Upper lobe of left lung (tissue), 6 donors: ENCODE data around the gene SLC25A43. TPM values are rescaled to one million over a fixed set of nuclear protein-coding genes. Genes with fewer than 3 reads are reported as not detected.

ENCODE experiments used
- ATAC-seq, 2 donors: fragments of 200-7000 bp; cut with Tn5 transposase; one replicate each; pipeline ENCODE4 v1.9.1; 2022; ENCODE audit warnings: mild to moderate bottlenecking in 2 of 2, moderate library complexity in 2 of 2; ENCODE audit not compliant: low FRiP score in 2 of 2
- DNase-seq, 2 donors: peaks; one replicate each; pipeline ENCODE4 v3.0.0-alpha.2; 2019 to 2020
- H3K27ac ChIP-seq, 4 donors: fragments of 200-600 bp; sonication (generic); one replicate each; pipeline ENCODE4 v1.5.1; 2016 to 2019
- H3K27me3 ChIP-seq, 4 donors: fragments of 200-600 bp; sonication (generic); one replicate each; pipeline ENCODE4 v1.5.1; 2017 to 2019
- H3K36me3 ChIP-seq, 4 donors: fragments of 200-600 bp; sonication (generic); one replicate each; pipeline ENCODE4 v1.5.1; 2016 to 2019
- H3K4me1 ChIP-seq, 4 donors: fragments of 200-600 bp; sonication (generic); one replicate each; pipeline ENCODE4 v1.5.1; 2018 to 2019
- H3K4me3 ChIP-seq, 4 donors: fragments of 200-600 bp; sonication (generic); one replicate each; pipeline ENCODE4 v1.5.1; 2017 to 2019; ENCODE audit warnings: mild to moderate bottlenecking in 2 of 4, moderate library complexity in 1 of 4
- H3K9me3 ChIP-seq, 4 donors: fragments of 200-600 bp; sonication (generic); one replicate each; pipeline ENCODE4 v1.5.1; 2018 to 2019
- CTCF ChIP-seq, 6 experiments: fragments of 450-650 bp in 4 of 6; fragments of 200-600 bp in 2 of 6; sonication (generic) in 2 of 6; IDR thresholded peaks; one replicate each; pipeline ENCODE4 v1.5.1; 2016 to 2019; ENCODE audit warnings: antibody characterized with exemption in 6 of 6
- EP300 ChIP-seq, 4 donors: sonication (generic); formaldehyde crosslinking; IDR thresholded peaks; one replicate each; pipeline ENCODE4 v1.5.1; 2017; ENCODE audit warnings: antibody characterized with exemption in 4 of 4, control low read depth in 2 of 4
- POLR2A ChIP-seq, 4 donors: fragments of 450-650 bp; IDR thresholded peaks; one replicate each; pipeline ENCODE4 v1.5.1; 2016 to 2017; ENCODE audit warnings: antibody characterized with exemption in 4 of 4, mild to moderate bottlenecking in 2 of 4
- POLR2AphosphoS5 ChIP-seq, 2 donors: sonication (generic); formaldehyde crosslinking; IDR thresholded peaks; one replicate each; pipeline ENCODE4 v1.5.1; 2017; ENCODE audit warnings: antibody characterized with exemption in 2 of 2
- WGBS, 2 donors: methylation state at CpG; one replicate each; pipeline ENCODE4 v1.1.5; 2017 to 2018; 5-methylcytosine and 5-hydroxymethylcytosine counted together
- total RNA-seq, 6 donors: library from RNA; depleted of rRNA in 4 of 6; stranded (reverse); fragments of >200 nt in 4 of 6; gene quantifications; one replicate each; pipeline versions ENCODE4 v1.1.0 to v1.2.1, GENCODE V29; 2016 to 2021
- donor health status: DM: no; HTN: no; CAD: no; lungs with moderate emphysema.
- donor health status: DM: no; HTN: yes; CAD: no; lungs with severe emphysema.

The SLC25A43 gene
- total RNA-seq, 6 donors from 2014 or later = 11.2 to 27.8 (median 15.8) TPM

- H3K27ac ChIP-seq = peak overlapping the region; percentile 66 to 89 (median 82)
- 37% methylated on average over 9 of the region's 12 CpGs; no CpG with 5 or more reads in 1 of the 2 donors for WGBS, 2 donors
- peaks cover 0 to 16% (median 0%) of the 10 kb centered on the region in 4 donors for H3K4me1 ChIP-seq
- H3K9me3 ChIP-seq = no peaks in the 10 kb centered on the region
- TF ChIP-seq POLR2A (IDR thresholded peaks at IDR 0.05) (no peak), EP300 (IDR thresholded peaks at IDR 0.05) (no peak), CTCF (IDR thresholded peaks at IDR 0.05) (no peak), POLR2AphosphoS5 (IDR thresholded peaks at IDR 0.05) (no peak)
- H3K36me3 ChIP-seq = no peaks in the 10 kb centered on the region
- H3K27me3 ChIP-seq = no peaks in the 10 kb centered on the region
- DNase-seq = no peak
- peak overlapping the region; percentile 29 to 69 (median 66) for H3K4me3 ChIP-seq
- ATAC-seq = peak in 1 of 2 donors; percentile 73
Measured at GRCh38 chrX:119399772-119400101, 601 bp downstream of the SLC25A43 start.

- no peak overlapping the region for H3K27ac ChIP-seq
- ATAC-seq (no peak), DNase-seq (no peak)
- 71 to 80% methylated on average over 4 of the region's 4 CpGs for WGBS, 2 donors
- no peaks in the 10 kb centered on the region for H3K27me3 ChIP-seq
- H3K36me3 ChIP-seq = no peaks in the 10 kb centered on the region
- no peak for TF ChIP-seq POLR2A (IDR thresholded peaks at IDR 0.05)
- no peak for TF ChIP-seq EP300 (IDR thresholded peaks at IDR 0.05)
- TF ChIP-seq POLR2AphosphoS5 (IDR thresholded peaks at IDR 0.05) = no peak
- TF ChIP-seq CTCF (IDR thresholded peaks at IDR 0.05) = no peak
- H3K9me3 ChIP-seq = no peaks in the 10 kb centered on the region
- peaks cover 0 to 16% (median 0%) of the 10 kb centered on the region in 4 donors for H3K4me1 ChIP-seq
- H3K4me3 ChIP-seq = no peak overlapping the region
Measured at GRCh38 chrX:119401569-119401968, 2.4 kb downstream of the SLC25A43 start.

- Histone ChIP-seq H3K4me1 (peaks cover 0 to 16% (median 0%) of the 10 kb centered on the region in 4 donors), H3K27ac (no peak overlapping the region), H3K4me3 (no peak overlapping the region), H3K27me3 (no peaks in the 10 kb centered on the region), H3K9me3 (no peaks in the 10 kb centered on the region), H3K36me3 (peaks cover 0 to 4% (median 0%) of the 10 kb centered on the region in 4 donors)
- DNase-seq (no peak), ATAC-seq (no peak)
- TF ChIP-seq POLR2AphosphoS5 (IDR thresholded peaks at IDR 0.05) (no peak), CTCF (IDR thresholded peaks at IDR 0.05) (no peak), EP300 (IDR thresholded peaks at IDR 0.05) (no peak), POLR2A (IDR thresholded peaks at IDR 0.05) (no peak)
- whole genome bisulfite sequencing, 2 donors = 83 to 91% methylated on average over 4 of the region's 4 CpGs
Measured at GRCh38 chrX:119402588-119402987, 3.5 kb downstream of the SLC25A43 start.

- Histone ChIP-seq H3K27me3 (no peaks in the 10 kb centered on the region), H3K9me3 (no peaks in the 10 kb centered on the region), H3K36me3 (peaks cover 0 to 4% (median 0%) of the 10 kb centered on the region in 4 donors), H3K4me1 (no peaks in the 10 kb centered on the region), H3K27ac (no peak overlapping the region), H3K4me3 (no peak overlapping the region)
- ATAC-seq (no peak), DNase-seq (no peak)
- TF ChIP-seq CTCF (IDR thresholded peaks at IDR 0.05) = no peak
- 81 to 83% methylated on average over 1 of the region's 1 CpG for WGBS, 2 donors
Measured at GRCh38 chrX:119406776-119407175, 7.6 kb downstream of the SLC25A43 start.

- H3K4me1 ChIP-seq = no peaks in the 10 kb centered on the region
- no peak overlapping the region for H3K4me3 ChIP-seq
- ATAC-seq = no peak
- H3K27me3 ChIP-seq = no peaks in the 10 kb centered on the region
- no peak overlapping the region for H3K27ac ChIP-seq
- 77 to 89% methylated on average over 8 to 9 of the region's 9 CpGs for WGBS, 2 donors
- TF ChIP-seq EP300 (IDR thresholded peaks at IDR 0.05) = no peak
- no peak for TF ChIP-seq POLR2A (IDR thresholded peaks at IDR 0.05)
- TF ChIP-seq CTCF (IDR thresholded peaks at IDR 0.05) = no peak
- TF ChIP-seq POLR2AphosphoS5 (IDR thresholded peaks at IDR 0.05) = no peak
- H3K9me3 ChIP-seq = no peaks in the 10 kb centered on the region
- no peak for DNase-seq
- H3K36me3 ChIP-seq = peaks cover 0 to 7% (median 0%) of the 10 kb centered on the region in 4 donors
Measured at GRCh38 chrX:119407681-119408080, 8.5 kb downstream of the SLC25A43 start.
